Activated naive CD4-positive, alpha-beta T cell treated with Interleukin-2 at 50 U/mL for 16 hours (primary cell): ENCODE results near the gene ST8SIA4.

ENCODE experiments used
- DNase-seq: peaks from one replicate; pipeline ENCODE4 v3.0.0-alpha.2; 2020

ST8SIA4 gene

DNA sequence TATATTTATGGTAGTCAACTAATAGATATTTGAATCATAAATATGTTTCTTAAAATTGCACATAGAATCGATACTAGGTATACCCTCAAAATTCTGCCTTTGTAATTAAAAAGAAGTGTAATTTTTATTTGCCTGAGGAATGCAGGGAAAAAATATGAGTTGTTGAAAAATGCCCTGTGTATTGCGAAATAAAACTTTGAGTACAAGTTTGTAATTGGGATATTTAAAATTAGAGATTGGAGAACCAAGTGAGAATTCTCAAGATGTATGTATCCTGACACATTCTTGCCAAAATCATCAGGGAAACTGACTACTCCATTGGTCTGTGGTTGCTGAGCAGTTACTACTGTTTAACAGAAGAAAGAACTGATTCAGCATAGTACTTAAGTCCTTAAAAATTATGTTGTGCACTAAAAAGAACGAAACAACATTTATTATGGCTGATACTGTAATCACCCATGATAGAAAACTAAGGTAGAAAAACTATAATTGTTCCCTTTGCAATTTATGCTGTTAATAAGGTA lies 36.0 kb downstream of the ST8SIA4 start:
- DNase-seq: no peak

DNA sequence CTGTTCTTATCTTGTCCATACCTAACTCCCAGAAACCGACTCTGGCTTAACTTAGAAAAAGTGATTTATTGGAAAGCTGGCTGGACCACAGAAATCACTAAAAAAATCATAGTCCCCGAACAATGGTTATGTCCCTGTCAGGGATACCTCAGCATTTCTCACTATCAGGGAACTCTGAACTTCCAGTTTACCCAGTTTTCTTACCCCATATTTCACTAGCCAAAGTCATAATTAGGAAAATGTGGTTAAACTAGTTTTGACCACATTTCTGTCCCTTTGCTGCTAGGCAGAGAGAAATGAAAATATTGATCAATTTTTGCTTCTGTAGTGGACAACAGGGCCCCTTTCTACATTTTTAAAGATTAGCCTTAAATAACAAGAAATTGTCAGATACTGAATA lies 38.2 kb downstream of the ST8SIA4 start:
- no peak for DNase-seq

DNA sequence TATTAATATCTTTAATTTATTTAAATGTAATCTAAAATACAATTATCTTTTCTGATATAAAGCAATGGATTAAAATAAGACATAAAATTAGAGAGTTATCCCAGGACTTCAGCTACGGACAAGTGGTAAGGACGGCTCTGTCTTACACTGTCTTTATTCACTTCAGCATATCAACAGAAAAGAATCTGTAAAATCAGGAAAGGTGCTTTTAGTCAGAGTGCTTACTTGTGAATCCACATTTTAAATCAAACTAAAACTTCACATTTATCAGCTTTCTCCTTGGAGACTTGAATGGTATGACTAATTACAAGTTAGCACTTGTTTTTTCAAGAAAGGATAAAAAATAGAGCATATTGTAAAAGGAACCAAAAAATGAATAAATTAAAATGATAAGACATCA lies 39.3 kb downstream of the ST8SIA4 start:
- no peak for DNase-seq

DNA sequence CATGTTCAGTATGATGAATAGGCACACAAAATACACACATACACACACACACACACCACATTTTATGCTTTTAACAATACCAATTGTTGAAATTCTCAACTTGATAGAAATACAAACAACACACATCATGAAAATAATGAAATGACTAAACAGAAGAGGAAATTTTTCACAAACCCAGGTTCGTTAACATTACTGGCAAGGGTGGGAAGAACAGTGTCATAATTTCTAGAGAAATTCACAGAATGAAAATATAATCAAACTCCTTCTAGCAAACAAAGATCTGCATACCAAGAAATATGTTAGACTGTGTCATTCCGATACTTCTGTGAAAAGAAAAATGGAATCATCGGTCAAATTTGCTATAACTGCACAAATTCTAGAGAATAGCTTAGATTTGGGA lies 41.9 kb downstream of the ST8SIA4 start:
- DNase-seq: no peak

DNA sequence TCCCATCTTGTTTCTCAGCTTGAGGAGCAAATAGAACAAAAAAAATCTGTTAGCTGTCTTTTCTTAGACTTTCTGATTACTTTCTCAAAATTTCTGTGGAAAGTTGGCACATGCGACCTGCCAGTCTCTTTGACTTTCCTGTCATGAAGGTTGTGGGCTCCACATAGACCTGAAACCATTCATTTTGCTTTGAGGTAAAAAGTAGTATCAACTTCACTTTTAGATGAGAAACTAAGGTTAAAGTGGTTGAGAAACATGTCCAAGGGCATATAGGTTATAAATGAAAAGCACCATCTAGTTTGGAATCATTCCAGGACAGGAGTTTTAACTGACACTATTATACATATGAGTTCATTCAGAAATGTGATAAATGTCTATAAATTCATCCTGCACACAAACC lies 42.7 kb downstream of the ST8SIA4 start:
- DNase-seq: peak; percentile 10

DNA sequence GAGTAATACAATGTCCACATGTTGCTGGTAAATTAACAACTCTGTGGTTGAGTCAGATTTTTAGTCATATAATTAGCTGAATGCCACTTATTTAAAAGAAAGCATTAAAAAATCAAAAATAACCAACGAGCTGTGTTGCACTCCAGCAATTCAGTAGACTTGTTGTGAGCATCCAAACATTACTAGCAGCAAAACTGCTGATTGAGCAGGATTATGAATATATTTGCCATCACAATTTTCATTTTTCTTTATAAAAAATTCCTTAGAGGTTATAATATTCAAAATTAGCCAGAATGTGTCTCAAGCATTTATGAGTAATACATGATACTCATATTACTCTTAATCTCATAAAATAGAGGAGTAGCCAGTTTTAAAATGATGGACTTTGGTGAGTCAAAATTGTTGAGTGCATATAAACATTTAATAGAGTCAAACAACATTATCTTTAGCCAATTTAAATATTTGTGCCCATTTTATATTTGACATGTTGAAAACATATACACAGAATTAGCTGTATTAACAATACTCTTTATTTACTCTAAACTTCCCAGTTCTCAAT lies 44.0 kb downstream of the ST8SIA4 start:
- no peak for DNase-seq

DNA sequence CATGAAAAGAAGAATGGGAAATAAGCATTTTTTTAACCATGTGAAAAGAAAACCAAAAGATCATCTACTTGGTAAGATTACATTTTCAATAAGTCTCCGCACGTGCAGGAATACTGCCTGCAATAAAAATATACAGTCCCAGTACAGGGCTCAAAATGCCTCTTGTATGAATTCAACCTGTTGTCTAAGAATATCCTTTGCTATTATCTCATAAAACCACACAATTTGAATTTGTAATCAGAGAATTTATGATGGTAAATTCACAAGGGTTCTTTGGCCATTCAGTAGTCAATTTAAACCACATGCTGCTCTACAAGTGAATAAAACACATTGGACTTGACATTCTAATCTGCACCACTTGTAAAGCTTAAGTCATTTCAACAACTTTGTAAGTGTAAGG lies 46.6 kb downstream of the ST8SIA4 start:
- DNase-seq: no peak

DNA sequence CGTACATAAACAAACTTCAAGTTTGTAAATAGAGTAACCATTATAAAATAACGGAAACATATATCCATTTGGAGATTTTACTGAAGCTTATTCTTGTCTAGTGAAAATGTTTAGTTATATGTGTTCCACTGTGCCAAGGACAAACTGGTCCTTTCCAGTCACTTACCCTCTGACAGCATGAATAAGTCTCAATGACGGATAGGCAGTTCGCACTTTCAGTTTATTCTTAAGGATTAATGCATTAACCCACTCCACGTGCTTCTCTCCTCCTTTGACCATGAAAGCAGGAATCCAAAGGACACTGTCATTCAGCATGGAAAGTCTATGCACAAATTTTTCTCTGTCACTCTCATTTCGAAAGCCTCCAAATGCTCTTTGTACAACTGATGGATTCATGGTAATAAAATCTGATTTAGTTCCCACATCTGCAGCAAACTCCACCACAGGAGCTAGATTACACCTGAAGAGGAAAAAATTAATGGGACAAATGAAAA lies 47.1 kb downstream of the ST8SIA4 start:
- DNase-seq: no peak

DNA sequence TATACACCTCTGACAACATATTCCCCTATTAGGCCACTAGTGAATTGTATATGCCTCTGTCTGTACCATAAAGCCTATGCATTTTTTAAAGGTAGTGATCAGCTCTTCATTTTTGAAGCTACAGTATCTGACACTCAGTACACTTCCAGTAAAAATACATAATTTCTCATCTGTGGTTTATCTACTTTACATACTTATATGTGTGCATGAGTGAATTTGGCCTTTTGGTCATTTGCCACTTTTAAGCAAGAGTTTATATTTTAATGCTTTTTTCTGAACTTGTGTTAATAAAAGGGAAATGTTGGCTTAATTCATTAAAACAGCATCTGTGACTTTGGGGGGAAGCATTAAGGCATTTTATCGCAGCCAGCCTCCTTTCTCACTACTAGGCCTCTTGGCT lies 47.8 kb downstream of the ST8SIA4 start:
- DNase-seq: no peak

DNA sequence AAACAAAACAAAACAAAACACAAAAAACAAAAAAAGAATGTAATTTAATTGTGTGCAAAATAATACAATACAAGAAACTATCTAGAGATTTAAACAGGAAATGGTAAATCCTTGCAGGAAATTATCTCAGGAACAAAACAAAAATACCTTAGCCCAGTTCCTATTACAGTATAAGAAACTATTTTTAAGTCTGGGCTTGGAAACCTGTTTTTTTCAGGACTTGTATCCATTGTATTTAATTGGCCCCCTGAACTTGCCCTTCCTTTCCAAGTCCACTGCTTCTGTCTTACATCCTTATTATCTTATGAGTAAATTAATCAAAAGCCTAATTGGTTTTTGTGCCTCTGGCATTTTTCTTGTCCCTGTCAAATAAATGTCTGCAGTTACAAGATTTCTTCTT lies 48.5 kb downstream of the ST8SIA4 start:
- no peak for DNase-seq

DNA sequence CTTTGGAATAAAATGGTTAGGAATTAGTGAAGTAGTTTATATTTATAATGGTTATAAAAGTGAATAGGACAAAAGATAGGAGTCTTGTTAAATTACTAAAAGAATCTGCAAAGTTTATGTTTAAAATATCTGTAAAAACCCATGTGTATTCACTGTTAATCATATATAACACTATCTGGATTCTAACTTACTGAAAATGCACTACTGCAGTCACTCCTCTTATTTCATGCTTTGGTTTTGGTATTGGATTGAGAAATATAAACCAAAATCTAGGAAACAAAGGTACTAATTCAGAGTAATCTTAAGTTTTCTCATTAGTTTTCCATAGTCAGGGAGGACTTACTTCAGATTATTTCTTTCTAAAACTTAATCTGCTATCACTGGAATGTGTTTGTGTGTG lies 49.5 kb downstream of the ST8SIA4 start:
- no peak for DNase-seq

DNA sequence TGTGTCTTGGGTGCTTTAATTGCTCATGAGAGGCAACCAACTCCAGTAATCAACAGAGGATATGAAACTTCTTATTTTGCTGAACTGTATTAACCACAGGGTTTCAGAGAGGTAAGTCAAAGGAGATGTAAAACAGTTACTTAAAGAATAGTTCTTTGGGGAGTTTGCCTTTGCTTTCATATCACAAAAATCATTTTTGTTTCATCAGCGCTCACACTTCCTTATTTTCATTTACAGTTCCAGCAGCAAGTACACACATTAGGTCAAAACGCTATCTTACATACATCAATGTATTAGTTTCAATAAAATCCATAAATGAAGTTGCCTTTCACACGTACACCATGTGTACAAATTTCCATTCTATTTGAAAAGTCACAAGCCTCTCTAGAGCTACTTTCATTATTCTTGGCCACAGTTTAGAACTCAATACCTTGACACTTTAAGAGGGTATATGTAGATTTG lies 50.1 kb downstream of the ST8SIA4 start:
- DNase-seq: no peak

DNA sequence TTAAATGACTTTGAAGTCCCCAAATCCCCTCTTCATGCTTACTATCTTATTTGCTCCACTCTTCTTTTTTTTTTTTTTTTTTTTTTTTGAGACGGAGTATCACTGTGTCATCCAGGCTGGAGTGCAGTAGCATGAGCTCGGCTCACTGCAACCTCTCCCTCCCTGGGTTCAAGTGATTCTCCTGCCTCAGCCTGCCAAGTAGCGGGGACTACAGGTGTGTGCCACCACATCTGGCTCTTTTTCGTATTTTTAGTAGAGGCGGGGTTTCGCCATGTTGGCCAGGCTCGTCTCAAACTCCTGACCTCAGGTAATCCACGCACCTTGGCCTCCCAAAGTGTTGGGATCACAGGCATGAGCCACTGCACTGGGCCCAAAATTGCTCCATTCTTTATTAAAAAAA lies 51.0 kb downstream of the ST8SIA4 start:
- DNase-seq: no peak

DNA sequence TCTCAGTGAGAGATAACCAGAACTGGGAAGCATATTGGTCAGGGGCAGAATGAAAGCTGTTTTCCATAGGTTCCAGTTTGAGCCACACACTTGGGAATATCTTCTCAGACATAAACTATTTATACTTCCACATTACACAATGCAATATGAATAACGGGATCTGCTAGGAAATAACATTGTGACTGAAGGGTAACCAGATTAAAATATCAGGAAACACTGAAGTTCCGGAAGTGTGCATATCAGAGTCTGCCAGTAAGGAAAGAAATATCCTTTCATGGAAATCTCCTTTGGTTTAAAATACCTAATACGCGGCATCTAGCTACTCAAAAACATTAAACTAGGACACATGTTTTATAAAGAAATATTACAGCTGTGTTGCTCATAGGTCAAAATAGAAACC lies 56.3 kb downstream of the ST8SIA4 start:
- no peak for DNase-seq

DNA sequence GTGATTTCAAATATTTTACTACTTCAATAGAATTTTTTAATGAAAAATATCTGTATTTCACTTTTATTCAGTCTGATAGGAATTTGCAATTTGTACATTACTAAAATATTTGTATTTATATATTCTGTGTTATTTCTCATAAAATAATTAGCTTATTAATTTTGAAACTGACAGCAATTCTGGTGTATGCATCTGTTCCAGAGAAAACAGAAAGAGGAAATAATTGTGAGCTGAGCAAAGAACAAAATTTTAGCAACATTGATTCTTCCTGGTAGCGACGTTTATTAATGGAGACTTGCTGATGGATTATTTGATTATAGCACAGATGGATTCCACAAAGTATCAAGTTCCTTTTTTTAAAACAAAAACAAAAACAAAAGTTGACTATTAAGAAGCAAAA lies 61.0 kb downstream of the ST8SIA4 start:
- DNase-seq: no peak

DNA sequence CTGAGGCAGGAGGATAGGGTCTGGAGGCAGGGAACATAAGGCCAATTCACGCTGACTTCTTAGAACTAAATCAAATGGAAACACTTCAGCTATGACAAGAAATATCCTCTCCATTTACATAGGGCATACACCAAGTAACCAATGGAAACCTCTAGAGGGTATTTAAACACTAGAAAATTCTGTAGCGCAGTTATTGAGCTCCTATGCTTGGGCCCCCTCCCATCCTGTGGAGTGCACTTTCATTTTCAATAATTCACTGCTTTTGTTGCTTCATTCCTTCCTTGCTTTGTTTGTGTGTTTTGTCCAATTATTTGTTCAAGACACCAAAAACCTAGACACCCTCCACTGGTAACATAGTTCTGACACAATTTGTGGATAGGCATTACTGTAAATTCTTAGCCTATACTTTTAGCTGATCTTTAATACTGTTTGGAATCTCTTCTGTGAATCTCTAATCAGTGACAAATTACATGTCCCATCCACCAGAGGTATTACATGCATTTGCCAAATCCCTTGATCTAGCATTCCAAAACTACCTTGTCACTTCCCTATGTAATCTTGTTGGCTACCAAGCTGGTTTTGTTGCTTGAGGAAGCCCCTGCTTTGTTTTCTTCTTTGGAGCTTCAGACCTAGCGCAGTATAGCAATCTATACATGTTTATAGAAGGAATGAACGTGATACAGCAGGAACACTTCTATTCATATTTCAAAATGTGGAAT lies 61.6 kb downstream of the ST8SIA4 start:
- DNase-seq: no peak

DNA sequence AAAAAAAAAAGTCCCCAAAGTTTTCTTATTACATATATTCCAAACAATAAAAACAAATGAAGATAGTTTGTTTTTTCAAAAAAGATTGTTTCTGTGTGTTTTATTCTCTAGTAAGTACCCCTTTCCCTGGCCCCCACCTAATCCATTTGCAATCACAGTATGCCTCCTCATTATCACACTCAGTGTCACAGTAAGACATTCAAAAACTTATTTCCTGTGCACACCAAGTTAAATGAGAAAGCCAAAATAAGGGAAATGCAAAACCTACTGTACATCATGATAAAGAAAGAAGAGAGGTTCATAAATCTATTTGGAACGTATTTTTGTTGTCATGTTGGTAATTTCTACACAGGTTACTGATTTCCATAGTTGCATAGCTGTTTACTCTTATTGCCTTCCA lies 62.3 kb downstream of the ST8SIA4 start:
- no peak for DNase-seq

DNA sequence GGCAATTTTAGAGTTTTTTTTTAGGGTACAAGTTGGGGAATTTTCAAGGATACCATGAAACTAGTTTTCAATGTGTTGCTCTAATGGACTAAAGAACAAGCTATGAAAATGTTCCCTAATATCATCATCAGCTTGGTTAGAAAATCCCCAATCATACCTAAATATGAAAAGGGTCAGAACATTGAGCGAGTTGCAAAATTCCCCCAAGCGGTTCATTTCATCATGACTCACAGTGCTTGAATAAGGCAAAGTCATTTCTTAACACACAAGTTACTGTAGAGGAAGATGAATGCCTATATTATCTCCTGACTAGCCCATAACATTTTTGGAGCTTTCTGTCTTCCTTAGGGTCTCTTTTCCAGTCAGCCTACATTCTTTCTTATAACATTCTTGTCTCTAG lies 62.7 kb downstream of the ST8SIA4 start:
- DNase-seq: peak; percentile 26

DNA sequence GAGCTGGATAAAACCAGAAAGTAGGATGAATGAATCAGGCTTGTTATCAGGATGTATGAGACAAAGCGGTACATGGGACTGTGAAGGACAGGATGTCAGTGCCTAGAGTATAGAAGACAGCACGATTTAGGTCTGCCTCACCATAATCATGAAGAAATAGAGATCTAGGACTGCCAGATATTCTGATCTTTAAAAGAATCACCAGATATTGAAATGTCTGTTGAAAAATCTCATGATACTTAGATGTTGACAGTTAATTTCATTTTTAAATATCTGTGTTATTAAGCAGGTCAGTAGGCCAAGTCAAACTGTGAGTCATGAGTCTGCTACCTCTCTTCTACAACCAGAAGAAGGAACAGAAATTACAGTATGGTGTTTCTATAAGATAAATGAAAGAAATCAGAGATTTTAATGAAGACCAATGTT lies 65.0 kb downstream of the ST8SIA4 start:
- DNase-seq: no peak

DNA sequence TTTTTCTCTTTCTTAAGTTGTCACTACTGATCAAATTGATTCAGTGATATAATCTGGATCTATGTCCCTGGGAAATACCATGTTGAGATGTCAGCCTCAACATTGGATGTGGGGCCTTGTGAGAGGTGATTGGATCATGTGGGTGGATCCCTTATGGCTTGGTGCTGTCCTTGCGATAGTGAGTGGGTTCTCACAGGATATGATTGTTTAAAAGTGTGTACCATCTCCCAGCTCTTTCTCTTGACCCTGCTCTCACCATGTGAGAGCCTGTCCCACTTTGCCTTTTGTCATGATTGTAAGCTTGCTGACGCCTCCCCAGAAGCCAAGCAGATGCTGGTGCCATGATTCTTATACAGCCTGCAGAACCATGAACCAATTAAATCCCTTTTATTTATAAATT lies 68.6 kb downstream of the ST8SIA4 start:
- DNase-seq: no peak

DNA sequence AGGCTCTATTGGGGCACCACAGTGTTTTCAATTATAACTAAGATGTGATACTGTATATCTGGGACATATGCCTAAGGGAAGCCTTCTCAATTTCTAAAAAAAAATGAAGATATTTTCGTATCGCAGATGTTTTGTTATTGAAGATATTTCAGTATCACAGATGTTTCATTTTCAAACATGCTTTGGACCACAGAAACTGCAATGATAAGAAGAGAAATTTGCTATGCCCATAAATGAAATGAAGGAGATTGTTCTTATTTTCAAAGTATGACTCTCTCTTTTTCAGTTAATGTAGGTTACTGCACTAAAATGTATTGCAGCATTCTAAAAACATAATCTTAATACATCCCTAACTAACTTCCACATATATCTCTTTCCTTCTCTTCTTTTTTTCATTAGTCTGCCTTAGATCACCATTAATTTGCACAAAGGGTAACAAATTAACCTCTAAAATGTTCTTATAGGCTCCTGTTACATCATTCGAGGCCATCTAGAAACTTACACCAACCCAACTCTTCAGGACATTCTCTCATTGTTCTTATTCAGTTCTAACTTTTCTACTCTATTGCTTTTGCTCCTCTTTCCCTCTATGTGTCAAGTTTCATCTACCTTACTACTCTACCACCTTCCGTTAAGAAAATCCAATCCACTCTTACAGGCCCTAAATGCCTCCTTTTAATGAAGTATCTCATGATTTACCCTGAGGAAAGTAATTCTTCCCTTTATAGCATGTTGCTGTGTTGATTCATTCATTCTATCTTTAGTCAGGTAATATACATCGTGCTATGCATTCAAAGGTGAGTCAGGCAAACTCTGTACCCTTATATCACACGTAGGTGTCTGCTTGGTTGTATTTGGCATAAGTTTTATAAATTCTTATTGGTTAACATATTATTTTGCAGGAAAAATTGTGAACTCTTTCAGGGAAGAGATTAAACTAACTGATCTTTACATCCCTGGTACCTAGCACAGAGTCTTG lies 70.5 kb downstream of the ST8SIA4 start:
- DNase-seq: no peak

DNA sequence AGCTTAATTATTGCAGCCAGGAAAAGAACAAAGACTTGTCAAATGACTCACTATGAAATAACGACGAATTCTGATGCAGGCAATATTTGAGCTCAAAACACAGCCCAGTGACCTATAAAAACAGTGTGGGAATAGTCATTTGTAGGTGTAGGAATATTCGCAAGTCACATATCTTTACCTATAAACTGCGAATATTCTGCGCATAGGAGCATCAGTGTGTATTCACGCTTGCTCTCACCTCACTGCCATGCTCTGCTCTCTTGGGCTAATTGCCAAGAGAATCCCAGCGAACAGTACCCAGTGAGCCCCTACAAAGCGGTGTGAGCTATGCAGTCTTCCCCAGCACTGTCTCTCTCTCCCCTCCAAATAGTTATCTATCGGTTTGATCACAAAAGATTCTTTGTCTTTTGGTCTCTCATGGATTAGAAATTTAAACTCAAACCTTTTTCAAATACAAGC lies 74.2 kb downstream of the ST8SIA4 start:
- no peak for DNase-seq
